HL-60 (cell line): ENCODE measurements around the gene PRKCSH.

Experiments used
- CTCF ChIP-seq: IDR thresholded peaks from one replicate; pipeline ENCODE4 v1.5.1; 2011; ENCODE audit warnings: low read length, control low read depth, inconsistent platforms; ENCODE audit not compliant: insufficient read depth
- GABPA ChIP-seq: IDR thresholded peaks from 2 replicates; pipeline ENCODE4 v1.6.1; 2012; ENCODE audit warnings: low read depth
- POLR2AphosphoS5 ChIP-seq: IDR thresholded peaks from 2 replicates; pipeline ENCODE4 v1.6.1; 2012; ENCODE audit warnings: low read depth
- REST ChIP-seq: IDR thresholded peaks from 2 replicates; pipeline ENCODE4 v1.6.1; 2012; ENCODE audit warnings: low read depth; ENCODE audit not compliant: insufficient replicate concordance
- SPI1 ChIP-seq: IDR thresholded peaks from 2 replicates; pipeline ENCODE4 v1.6.1; 2012; ENCODE audit warnings: low read depth, mild to moderate bottlenecking, borderline replicate concordance

- no peak for TF ChIP-seq CTCF
- TF ChIP-seq POLR2AphosphoS5: no peak
- no peak for TF ChIP-seq SPI1
- TF ChIP-seq GABPA: no peak
- no peak for TF ChIP-seq REST
These were observed 24.8 kb downstream of the PRKCSH start for GRCh38 chr19:11460207-11460606.
